ENCODE results near the gene ABHD15. TPM values are rescaled to one million over a fixed set of nuclear protein-coding genes. Genes with fewer than 3 reads are reported as not detected.

ABHD15 gene
- total RNA-seq, 1 donor from 2014 or later: 19.5 TPM

GRCh38 chr17:29555840-29556239 lies 11.0 kb downstream of the ABHD15 start:
- H3K36me3 Mint-ChIP-seq (ENCODE audit: low read depth): peaks cover 19% of the 10 kb centered on the region
- intact Hi-C loops (cut with micrococcal nuclease): no loop called here
- H3K27ac Mint-ChIP-seq: no peak overlapping the region
- no peaks in the 10 kb centered on the region for H3K9me3 Mint-ChIP-seq
- H3K4me1 Mint-ChIP-seq (ENCODE audit: low read depth): peaks cover 20% of the 10 kb centered on the region
- no peak overlapping the region for H3K4me3 Mint-ChIP-seq (ENCODE audit: low read depth)
- no peak for DNase-seq (ENCODE audit: low spot score)
- no peaks in the 10 kb centered on the region for H3K27me3 Mint-ChIP-seq (ENCODE audit: low read depth)

GRCh38 chr17:29549177-29549923 lies 17.5 kb downstream of the ABHD15 start:
- intact Hi-C loops (cut with micrococcal nuclease): no loop called here
- Mint-ChIP-seq H3K4me3 (ENCODE audit: low read depth) (no peak overlapping the region), H3K27ac (no peak overlapping the region), H3K9me3 (no peaks in the 10 kb centered on the region), H3K27me3 (ENCODE audit: low read depth) (no peaks in the 10 kb centered on the region), H3K4me1 (ENCODE audit: low read depth) (peaks cover 10% of the 10 kb centered on the region), H3K36me3 (ENCODE audit: low read depth) (peaks cover 24% of the 10 kb centered on the region)
- DNase-seq (ENCODE audit: low spot score): no peak

- no peaks in the 10 kb centered on the region for H3K9me3 Mint-ChIP-seq
- H3K27me3 Mint-ChIP-seq (ENCODE audit: low read depth): no peaks in the 10 kb centered on the region
- no peak overlapping the region for H3K4me3 Mint-ChIP-seq (ENCODE audit: low read depth)
- peaks cover 10% of the 10 kb centered on the region for H3K4me1 Mint-ChIP-seq (ENCODE audit: low read depth)
- H3K27ac Mint-ChIP-seq: no peak overlapping the region
- DNase-seq (ENCODE audit: low spot score): no peak
- intact Hi-C loops (cut with micrococcal nuclease): no loop called here
- H3K36me3 Mint-ChIP-seq (ENCODE audit: low read depth): peaks cover 40% of the 10 kb centered on the region
Measured at GRCh38 chr17:29546830-29547229, 20.0 kb downstream of the ABHD15 start.

- Mint-ChIP-seq H3K9me3 (no peaks in the 10 kb centered on the region), H3K4me1 (ENCODE audit: low read depth) (peaks cover 10% of the 10 kb centered on the region), H3K27me3 (ENCODE audit: low read depth) (no peaks in the 10 kb centered on the region), H3K27ac (no peak overlapping the region), H3K4me3 (ENCODE audit: low read depth) (no peak overlapping the region), H3K36me3 (ENCODE audit: low read depth) (peaks cover 36% of the 10 kb centered on the region)
- no peak for DNase-seq (ENCODE audit: low spot score)
- intact Hi-C loops (cut with micrococcal nuclease): no loop called here
Measured at GRCh38 chr17:29546085-29546484, 20.8 kb downstream of the ABHD15 start.

- no peak for DNase-seq (ENCODE audit: low spot score)
- Mint-ChIP-seq H3K27ac (no peak overlapping the region), H3K4me1 (ENCODE audit: low read depth) (peaks cover 10% of the 10 kb centered on the region), H3K36me3 (ENCODE audit: low read depth) (peaks cover 33% of the 10 kb centered on the region), H3K9me3 (no peaks in the 10 kb centered on the region), H3K4me3 (ENCODE audit: low read depth) (no peak overlapping the region), H3K27me3 (ENCODE audit: low read depth) (no peaks in the 10 kb centered on the region)
- intact Hi-C loops (cut with micrococcal nuclease): no loop called here
Measured at GRCh38 chr17:29544066-29544465, 22.8 kb downstream of the ABHD15 start.

GRCh38 chr17:29533976-29534375 lies 32.9 kb downstream of the ABHD15 start:
- intact Hi-C loops (cut with micrococcal nuclease): no loop called here
- Mint-ChIP-seq H3K4me1 (ENCODE audit: low read depth) (no peaks in the 10 kb centered on the region), H3K27ac (no peak overlapping the region), H3K4me3 (ENCODE audit: low read depth) (no peak overlapping the region), H3K36me3 (ENCODE audit: low read depth) (peaks cover 39% of the 10 kb centered on the region), H3K27me3 (ENCODE audit: low read depth) (no peaks in the 10 kb centered on the region), H3K9me3 (no peaks in the 10 kb centered on the region)
- no peak for DNase-seq (ENCODE audit: low spot score)

GRCh38 chr17:29526322-29526721 lies 40.5 kb downstream of the ABHD15 start:
- intact Hi-C loops (cut with micrococcal nuclease): no loop called here
- H3K9me3 Mint-ChIP-seq: no peaks in the 10 kb centered on the region
- no peak for DNase-seq (ENCODE audit: low spot score)
- H3K27me3 Mint-ChIP-seq (ENCODE audit: low read depth): no peaks in the 10 kb centered on the region
- H3K4me3 Mint-ChIP-seq (ENCODE audit: low read depth): no peak overlapping the region
- no peak overlapping the region for H3K27ac Mint-ChIP-seq
- no peaks in the 10 kb centered on the region for H3K4me1 Mint-ChIP-seq (ENCODE audit: low read depth)
- H3K36me3 Mint-ChIP-seq (ENCODE audit: low read depth): peaks cover 23% of the 10 kb centered on the region

- Mint-ChIP-seq H3K4me1 (ENCODE audit: low read depth) (no peaks in the 10 kb centered on the region), H3K27ac (no peak overlapping the region), H3K27me3 (ENCODE audit: low read depth) (no peaks in the 10 kb centered on the region), H3K9me3 (no peaks in the 10 kb centered on the region), H3K36me3 (ENCODE audit: low read depth) (peaks cover 22% of the 10 kb centered on the region), H3K4me3 (ENCODE audit: low read depth) (no peak overlapping the region)
- DNase-seq (ENCODE audit: low spot score): no peak
- intact Hi-C loops (cut with micrococcal nuclease): no loop called here
Measured at GRCh38 chr17:29524692-29525091, 42.1 kb downstream of the ABHD15 start.

- DNase-seq (ENCODE audit: low spot score): no peak
- Mint-ChIP-seq H3K36me3 (ENCODE audit: low read depth) (peaks cover 46% of the 10 kb centered on the region), H3K4me3 (ENCODE audit: low read depth) (no peak overlapping the region), H3K27me3 (ENCODE audit: low read depth) (no peaks in the 10 kb centered on the region), H3K27ac (no peak overlapping the region), H3K4me1 (ENCODE audit: low read depth) (no peaks in the 10 kb centered on the region), H3K9me3 (no peaks in the 10 kb centered on the region)
- intact Hi-C loops (cut with micrococcal nuclease): no loop called here
Measured at GRCh38 chr17:29518359-29518758, 48.5 kb downstream of the ABHD15 start.

- H3K4me1 Mint-ChIP-seq (ENCODE audit: low read depth): no peaks in the 10 kb centered on the region
Measured at GRCh38 chr17:29514792-29515191, 52.0 kb downstream of the ABHD15 start.

GRCh38 chr17:29510953-29511352 lies 55.9 kb downstream of the ABHD15 start:
- peaks cover 42% of the 10 kb centered on the region for H3K36me3 Mint-ChIP-seq (ENCODE audit: low read depth)
- no peak overlapping the region for H3K4me3 Mint-ChIP-seq (ENCODE audit: low read depth)
- intact Hi-C loops (cut with micrococcal nuclease): no loop called here
- no peaks in the 10 kb centered on the region for H3K4me1 Mint-ChIP-seq (ENCODE audit: low read depth)
- DNase-seq (ENCODE audit: low spot score): no peak
- no peak overlapping the region for H3K27ac Mint-ChIP-seq
- no peaks in the 10 kb centered on the region for H3K27me3 Mint-ChIP-seq (ENCODE audit: low read depth)
- no peaks in the 10 kb centered on the region for H3K9me3 Mint-ChIP-seq

More at GRCh38 chr17:29514792-29515191, 52.0 kb downstream of the ABHD15 start:
- no peak for DNase-seq (ENCODE audit: low spot score)
- H3K9me3 Mint-ChIP-seq: no peaks in the 10 kb centered on the region
- peaks cover 45% of the 10 kb centered on the region for H3K36me3 Mint-ChIP-seq (ENCODE audit: low read depth)
- intact Hi-C loops (cut with micrococcal nuclease): no loop called here
- H3K4me3 Mint-ChIP-seq (ENCODE audit: low read depth): no peak overlapping the region
- no peak overlapping the region for H3K27ac Mint-ChIP-seq
- H3K27me3 Mint-ChIP-seq (ENCODE audit: low read depth): no peaks in the 10 kb centered on the region
